NCI-H82 treated with DMSO at 0.1 percent for 48 hours (cell line): ENCODE results near the gene SFTPD.
A peak's percentile ranks its signal among the peaks of the same experiment; 100 is the strongest.

ENCODE experiments used
- DNase-seq: peaks from one replicate; lab custom pipeline; 2025; ENCODE audit not compliant: unreplicated experiment; lab: John Stamatoyannopoulos, UW

SFTPD gene

DNA sequence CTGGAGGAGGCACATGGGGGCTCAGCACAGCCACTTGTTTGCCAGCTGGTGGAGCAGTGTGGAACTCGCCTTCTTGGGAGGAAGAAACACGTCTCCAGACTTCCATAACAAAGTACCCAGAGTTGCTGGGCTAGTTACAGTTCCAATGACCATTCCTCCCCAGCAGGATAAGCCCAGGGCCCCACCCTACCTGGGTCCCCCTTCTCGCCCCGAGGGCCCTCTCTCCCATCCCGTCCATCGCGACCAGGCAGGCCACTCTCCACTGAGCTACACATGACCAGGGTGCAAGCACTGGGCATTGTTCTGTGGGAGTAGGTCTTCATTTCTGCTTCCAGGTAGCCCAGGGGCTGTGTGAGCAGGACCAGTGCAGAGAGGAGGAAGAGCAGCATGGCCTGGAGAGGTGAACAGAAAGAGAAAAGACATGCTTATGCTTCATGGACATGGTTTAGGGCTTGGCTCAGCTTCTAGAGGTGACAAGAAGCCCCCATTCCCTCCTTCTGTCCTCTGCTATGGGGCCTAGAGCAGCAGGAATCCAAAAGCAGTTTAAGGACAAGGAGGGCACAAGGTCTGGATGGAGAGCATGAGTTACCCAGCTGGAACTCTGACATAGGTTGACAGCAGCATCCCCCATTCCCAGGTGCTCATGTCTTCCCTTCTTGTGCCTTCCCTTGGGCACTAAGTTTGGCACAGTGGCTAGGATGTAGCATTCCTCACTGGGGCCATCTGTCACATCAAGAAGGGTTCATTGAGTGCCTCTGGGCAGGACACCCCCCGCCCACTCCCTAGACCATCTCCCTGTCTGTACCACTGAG, 2.4 kb downstream of the SFTPD start:
- no peak for DNase-seq

DNA sequence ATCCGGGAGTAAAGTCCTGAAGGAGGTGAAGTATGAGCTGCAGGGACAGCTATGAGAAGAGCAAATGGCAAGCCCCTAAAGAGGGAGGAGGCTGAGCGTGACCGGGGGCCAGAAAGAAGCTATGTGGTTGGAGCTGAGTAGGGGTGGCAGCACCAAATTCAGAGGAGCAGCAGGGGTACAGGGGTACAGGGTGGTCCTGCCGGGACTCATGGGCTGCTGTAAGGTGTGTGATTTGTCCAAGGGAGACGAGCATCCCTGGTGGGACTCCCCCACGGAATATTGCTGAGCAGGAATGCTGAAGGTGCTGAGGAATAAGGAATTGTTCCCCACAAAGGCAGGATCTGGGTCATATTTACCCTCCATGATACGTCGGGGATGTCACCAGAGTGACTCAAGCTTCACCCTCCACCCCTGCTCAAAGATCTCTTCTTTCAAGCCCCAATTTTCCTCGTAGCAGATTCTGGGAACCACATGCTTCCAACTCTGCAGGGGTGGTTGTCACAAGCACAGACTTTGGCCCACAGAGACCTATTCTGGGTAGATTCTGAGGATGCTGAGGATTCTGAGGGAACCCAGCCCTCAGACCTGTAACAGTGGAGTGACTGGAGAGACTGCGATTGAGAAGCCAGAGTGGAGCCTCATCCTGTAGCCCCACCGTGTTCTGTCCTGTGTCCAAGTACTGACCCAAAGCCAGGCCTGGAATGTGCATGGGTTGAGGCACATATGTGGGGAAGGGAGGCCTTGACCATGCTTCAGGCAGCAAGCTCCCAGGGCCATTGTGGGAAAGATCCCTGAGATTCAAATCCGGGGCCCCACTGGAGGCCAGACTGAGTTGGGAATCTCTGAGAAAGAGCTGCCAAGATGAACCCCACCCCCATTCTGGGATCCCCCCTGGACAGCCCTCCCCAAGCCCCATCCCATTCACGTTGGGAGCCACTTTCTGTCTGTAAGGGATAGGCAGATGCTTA, 4.2 kb downstream of the SFTPD start:
- no peak for DNase-seq

DNA sequence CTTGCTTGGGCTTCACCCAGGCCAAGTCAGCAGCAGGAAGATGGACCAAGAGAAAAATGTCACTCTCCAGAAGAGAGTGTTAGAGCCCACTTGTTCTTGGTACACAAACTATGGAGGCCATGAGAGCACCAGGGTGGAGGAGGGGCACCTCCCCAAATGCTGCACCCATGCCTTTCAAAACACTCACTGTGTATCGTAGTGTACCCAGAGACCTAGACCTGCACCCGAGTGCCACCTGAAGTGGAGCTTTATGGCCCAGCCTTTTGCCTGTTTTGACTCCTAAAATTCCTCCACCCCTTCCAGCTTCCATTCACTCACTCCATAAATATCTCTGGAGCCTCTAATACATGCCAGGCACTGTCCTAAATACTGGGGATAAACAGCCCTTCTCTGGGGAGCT, 5.0 kb downstream of the SFTPD start:
- no peak for DNase-seq

DNA sequence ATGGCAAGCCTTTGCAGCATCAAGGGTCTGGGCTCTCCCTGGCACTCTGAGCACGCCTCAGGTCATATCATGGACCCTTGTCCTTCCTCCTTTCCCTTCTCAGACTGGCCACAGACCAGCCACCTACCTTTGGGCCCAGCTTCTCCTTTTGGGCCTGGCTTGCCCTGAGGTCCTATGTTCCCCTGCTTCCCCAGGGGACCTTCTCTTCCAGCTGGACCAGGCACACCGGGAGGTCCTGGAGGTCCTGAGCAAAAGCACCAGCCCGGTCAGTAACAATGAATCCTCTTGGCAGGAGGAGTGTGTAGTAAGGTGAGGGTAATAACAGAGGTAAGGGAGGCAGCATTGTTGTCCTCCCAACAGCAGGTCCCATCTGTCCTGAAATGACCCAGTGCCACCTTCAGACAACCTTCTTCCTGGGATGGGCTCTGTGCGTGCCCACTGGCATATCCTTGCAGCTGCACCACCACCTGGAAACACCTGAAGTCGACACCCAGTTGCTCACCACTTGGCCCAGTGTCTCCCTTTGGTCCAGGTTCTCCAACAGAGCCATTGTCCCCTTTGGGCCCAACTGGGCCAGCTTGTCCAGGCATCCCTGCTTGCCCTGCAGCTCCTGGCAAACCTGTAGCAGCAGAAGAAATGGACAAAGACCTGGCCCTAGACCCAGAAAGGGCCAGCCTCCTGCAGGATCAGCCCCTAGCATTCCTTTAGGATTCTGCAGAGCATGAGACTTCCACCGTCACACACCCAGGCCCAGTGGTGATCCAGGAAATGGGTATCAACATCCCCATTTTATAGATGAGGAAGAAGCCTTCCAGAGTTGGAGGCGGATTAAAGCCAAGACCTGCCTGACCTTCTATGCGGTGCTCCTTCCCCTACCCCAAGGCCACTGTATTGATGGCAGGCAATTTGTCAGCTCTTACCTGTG, 6.4 kb downstream of the SFTPD start:
- DNase-seq: no peak

DNA sequence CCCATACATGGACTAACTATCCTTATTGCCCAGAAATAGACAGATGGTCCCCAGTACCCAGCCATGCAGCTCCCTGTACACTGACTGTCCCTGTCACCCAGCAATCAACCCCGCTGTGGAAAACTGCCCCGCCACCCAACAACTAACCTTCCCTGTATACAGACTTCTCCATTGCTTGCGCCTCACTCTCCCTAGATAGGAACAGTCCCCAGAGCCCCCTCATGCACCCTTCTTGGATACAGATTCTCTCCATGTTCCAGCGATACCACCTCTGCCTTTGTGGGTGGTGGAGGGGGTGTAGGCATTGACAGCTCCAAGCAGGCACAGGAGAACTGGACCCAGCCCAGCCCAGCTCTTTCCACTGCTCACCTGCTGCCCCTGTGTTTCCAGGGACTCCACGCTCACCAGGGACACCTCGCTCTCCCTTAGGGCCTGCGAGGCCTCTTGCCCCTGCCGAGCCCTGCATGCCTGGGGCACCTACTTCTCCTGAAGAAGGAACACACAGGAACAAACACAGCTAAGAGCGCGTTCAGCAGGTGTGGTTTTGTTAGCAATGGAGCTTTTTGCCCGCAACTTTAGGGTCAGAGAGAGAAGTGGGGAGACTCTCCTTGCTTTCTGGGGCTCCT, 7.2 kb downstream of the SFTPD start:
- no peak for DNase-seq

DNA sequence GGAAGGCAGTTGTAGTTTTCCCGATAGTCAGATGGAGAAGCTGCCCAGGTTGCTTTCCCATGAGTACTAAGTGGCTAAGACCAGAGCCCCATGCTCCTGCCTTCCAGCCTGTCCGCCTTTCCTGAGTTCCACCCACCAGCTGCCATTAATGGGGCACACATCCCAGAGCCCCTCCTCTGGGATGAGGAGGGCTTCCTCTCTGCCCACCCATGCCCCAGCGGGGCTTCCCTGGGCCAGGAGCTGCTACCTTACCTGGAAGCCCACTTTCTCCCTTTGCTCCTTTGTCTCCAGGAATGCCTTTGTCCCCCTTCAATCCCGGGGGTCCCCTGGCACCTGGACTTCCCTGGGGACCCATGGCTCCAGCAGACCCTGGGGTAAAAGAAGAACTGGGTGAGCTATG, 7.8 kb downstream of the SFTPD start:
- DNase-seq: no peak

DNA sequence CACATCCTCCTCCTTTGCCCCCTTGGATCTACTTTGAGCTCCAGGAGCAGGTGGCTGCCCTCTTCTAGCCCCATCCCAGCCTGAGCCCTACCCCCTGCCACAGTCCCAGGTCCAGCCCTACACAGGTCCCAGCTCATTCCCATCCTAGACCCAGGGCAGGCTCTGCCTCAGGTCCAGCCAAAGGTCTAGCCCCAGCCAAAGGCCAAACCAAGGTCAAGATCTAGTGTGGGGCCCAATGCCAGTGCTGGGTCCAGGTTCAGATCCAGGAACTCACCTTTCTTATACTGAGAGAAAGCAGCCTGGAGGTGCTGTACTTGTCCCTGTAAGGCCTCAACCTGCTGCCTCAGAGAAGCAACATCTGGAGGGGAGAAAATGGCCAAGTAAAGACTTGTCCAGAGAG, 8.5 kb downstream of the SFTPD start:
- no peak for DNase-seq

DNA sequence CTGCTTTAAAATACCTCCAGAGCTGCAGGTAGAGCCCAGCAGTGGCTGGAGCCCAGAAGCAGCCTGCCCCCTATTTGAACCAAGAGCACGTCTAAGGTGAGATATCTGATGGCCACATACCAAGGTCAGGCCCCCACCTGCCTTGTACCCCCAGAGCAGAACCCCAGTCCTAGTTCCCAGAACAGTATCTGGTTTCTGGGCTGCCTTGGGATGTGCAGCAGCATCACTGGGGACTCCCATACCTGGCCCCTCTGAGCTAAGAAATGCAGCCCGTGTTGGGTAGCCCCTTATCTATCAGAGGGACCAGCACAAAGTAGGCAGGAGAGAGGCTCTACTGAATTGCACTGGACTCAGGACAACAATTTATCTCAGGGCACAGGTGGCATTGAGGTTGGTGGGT, 8.9 kb downstream of the SFTPD start:
- DNase-seq: no peak

DNA sequence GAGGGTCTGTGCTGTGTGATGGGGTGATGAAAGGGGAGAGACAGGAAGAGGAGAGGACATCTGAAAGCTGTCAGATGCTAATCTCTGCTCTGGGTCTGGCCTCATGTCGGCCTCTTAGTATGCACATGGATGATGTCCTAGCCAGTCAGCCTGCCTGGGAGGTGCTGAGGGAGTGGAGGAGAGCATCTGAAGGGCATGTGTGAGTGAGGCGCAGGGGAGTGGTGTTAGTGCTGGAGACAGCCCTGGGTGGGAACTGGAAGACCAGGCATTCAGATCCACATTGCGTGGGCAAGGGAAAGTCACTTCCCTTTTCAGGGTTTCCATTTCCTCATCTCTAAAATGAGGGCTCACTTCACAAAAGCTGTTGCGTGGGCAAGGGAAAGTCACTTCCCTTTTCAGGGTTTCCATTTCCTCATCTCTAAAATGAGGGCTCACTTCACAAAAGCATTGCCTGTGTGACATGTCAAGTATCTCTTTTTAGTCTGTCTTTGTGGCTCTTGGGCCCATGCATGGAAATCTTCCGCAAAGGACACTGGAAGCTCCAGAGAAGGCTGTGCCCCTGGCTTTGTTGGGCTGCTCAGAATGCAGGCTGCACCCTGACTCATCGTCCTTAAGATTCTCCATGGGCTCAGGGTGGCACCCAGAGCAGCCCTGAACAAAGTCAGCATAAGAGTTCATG, 10.0 kb downstream of the SFTPD start:
- DNase-seq: no peak

DNA sequence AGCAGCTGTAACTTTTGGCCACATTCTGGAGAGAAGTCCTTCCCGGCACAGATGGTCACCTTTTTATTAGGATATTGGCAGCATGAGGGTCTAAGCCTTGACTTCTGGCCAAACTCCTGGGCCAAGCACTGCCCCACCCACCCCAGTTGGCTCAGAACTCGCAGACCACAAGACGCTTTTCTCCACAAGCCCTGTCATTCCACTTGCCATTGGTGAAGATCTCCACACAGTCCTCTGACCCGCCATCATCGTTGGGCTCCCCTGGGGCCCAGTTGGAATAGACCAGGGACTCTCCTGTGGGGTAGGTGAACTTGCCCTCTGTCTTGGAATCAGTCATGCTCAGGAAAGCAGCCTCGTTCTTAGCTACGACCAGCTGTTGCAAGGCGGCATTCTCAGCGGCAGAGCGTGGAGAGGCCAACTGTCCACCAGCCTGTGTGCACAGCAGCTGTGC, 11.2 kb downstream of the SFTPD start:
- DNase-seq: peak; percentile 0

DNA sequence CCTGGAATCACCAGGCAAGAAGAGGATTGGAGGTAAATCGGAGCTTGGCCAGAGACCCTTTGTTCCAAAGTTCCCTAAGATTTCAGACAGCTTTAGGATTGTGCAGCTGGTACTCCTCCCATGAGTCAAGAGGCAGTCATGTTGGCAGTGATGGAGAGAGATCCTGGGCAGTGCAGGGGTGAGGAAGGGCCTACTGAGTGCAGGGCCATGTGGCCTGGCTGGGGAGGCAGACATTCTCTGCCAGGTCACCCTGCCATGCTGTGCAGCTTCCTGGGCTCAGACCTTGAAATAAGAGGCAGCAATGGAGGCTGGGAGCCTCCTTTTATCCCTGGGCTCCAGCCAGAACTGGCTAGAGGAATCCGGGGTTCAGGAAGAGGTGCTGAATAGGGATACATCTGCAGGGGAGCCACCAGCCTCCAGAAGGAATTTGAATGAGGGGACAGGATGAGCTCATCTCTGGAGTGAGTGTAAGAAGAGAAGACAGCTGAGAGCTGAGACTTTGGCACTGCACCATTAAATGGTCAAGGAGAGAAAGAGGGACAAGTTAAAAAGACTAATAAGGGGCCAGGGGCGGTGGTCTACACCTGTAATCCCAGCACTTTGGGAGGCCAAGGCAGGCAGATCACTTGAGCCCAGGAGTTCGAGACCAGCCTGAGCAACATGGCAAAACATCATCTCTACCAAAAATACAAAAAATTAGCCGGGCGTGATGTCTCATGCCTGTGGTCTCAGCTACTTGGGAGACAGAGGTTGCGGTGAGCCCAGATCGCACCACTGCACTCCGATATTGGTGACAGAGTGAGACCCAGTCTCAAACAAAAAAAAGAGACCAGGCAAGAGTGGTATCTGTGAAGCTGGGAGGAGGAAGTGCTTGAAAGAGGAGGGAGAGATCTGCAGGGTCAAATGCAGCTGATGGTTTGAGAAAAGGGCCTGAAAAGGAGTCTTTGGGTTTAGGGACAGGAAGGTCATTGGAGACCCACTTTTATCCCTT, 12.0 kb downstream of the SFTPD start:
- no peak for DNase-seq

DNA sequence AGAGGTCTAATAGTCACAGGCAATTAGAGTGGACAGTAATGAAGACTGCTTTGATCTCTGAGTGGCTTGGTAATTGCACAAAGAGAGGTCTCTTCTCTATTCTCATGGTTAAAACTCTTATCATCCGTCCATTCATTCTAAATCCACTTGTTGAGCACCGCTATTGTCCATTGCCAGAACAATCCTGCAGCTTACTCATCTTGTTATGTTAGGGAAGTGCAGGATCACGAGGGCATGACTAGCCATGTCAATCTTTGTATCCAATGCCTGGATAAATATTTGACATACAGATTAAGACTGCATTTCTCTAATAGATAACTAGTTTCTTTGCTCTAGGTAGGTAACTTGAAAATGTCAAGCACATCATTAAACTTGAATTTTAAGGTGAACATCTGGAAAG, 14.9 kb downstream of the SFTPD start:
- no peak for DNase-seq

DNA sequence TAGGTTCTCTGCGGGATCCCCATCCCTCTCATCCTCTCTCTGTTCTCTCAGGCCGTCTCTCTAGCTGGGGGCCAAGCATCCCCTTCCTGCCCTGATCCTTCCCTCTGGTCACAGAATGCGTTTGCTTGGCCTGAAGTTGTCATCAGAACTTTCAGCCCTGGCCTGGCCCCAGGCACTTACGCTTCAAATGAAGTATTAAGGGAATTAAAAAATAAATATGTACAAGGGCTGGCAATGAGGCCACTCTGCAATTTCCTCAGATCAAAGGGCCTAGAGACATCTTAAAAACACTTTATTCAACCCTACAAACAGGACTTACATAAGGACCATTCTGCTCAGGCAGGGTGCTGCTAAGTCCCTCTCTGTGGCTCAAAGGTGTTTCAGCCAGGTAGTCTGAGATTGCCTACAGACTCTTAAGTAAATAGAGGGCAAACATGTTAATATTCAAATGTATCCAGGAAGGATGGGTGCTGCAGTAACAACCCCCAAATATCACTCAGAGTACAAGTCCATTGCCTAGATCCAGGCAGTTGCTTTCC, 16.0 kb downstream of the SFTPD start:
- DNase-seq: no peak

DNA sequence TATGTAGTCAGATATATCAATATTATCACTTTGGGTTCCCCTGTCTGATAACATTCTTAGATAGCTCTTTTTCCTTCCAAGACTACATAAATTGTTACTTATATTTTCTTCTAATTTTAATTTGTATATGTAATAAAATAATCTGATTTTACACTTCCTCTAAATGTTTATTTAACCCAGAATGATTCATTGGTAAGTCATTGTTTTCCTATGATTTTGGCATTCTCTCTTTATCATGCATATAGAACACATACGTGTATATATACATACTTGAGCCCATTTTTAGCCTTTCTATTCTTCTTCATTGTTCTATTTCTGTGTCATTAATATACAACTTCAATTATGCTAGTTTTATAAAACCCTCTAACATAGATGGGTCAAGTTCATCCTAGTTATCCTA, 16.6 kb downstream of the SFTPD start:
- no peak for DNase-seq

DNA sequence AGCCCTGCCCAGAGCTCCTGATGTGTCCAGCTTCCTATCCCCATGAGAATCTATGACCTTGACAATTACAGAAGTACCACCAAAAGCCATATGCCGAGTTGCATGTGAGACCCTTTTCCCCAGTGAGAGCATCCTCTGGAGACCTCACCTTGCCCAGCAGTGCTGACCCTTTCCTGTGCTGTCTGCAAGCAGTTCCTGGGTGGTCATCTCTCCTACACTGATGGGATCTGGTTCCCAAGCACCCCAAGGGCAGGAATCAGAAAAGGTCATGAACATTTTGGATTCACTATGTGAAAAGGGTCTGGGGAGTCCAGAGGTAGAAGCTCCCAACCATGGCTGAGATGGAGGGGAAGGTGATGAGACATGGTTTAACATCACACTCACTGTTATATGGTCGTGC, 18.2 kb downstream of the SFTPD start:
- no peak for DNase-seq

DNA sequence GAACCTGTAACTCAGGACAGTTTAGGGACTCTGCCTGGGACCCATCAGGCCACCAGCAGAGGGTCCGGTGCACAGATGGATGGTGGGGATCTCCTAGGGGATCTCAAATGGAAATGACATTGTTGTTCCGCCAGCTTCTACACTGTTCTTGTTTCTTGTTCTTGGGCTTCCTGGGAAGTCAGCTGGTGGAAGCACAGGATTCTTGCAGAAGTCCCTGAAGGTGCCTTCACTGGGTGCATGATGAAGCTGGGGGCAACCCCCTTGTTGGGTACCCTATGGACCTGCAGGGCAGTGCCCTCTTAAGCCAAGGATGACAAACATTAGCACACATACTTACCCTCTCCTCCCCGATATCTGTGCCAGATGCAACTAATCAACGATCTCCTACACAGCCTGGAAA, 18.6 kb downstream of the SFTPD start:
- no peak for DNase-seq

DNA sequence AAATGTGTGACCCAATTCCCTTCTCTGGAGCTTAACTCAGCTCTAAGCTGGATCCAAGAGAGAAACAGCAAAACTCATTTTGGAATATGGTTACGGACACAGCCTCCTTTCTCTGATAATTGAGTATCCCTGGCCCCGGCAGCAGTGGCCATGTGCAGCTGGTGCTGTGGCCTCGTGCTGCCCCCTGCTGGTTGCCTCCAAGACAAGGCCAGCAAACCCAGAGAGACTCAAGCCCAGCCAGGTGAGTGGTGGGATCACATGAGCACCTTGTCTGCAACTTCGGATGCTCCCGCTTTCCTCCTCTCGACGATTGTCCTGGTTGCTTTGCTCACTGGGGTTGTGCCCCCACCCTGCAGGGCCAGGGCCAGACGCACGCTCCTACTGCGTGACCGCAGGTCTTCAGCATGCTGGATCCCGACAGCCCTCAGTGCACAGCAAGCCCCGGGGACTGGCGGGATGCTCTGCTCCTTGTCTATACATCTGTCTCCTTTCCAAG, 19.4 kb downstream of the SFTPD start:
- no peak for DNase-seq

DNA sequence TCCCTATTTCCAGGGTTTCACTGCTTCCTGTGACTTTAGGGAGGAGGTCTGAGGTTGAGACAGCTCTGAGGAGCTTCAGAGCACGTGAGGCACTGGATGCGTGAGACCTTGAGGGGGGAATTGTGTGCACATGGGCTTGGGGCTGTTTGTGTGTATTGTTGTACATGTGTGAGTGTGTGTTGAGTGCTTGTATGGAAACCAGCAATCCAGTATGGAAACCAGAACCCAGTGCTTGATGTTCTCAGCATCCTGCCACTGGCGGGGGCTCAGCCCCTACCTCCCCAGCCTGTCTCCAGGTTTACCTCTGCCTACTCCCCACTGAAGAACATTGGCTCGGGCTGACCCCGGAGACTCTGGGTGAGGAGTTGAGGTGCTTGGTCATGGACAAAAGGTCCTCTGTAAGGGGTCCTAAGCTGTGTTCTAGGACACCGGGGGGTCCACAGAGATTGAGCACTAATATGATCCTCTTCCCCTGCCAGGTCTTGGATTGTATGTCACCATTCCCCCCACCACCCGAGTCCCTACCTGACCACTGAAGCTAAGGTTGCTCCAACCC, 20.8 kb downstream of the SFTPD start:
- DNase-seq: no peak
